22Rv1 (cell line): ENCODE data around the gene FGR.

Source experiments
- CTCF ChIP-seq: fragments of 450-650 bp; IDR thresholded peaks from 2 replicates; pipeline ENCODE4 v1.5.1; 2017; ENCODE audit warnings: mild to moderate bottlenecking
- ZFX ChIP-seq: fragments of 450-650 bp; IDR thresholded peaks from 2 replicates; pipeline ENCODE4 v1.6.1; 2017; ENCODE audit warnings: antibody characterized with exemption, borderline replicate concordance

GRCh38 chr1:27605300-27605766 is 29.7 kb downstream of the FGR start:
- TF ChIP-seq CTCF (no peak), ZFX (no peak)
